ENCODE results near the gene KCNMA1. TPM values are rescaled to one million over a fixed set of nuclear protein-coding genes. Genes with fewer than 3 reads are reported as not detected.

KCNMA1 gene
- total and polyA plus RNA-seq, 7 donors: 15.3 to 427 (median 256) TPM

DNA sequence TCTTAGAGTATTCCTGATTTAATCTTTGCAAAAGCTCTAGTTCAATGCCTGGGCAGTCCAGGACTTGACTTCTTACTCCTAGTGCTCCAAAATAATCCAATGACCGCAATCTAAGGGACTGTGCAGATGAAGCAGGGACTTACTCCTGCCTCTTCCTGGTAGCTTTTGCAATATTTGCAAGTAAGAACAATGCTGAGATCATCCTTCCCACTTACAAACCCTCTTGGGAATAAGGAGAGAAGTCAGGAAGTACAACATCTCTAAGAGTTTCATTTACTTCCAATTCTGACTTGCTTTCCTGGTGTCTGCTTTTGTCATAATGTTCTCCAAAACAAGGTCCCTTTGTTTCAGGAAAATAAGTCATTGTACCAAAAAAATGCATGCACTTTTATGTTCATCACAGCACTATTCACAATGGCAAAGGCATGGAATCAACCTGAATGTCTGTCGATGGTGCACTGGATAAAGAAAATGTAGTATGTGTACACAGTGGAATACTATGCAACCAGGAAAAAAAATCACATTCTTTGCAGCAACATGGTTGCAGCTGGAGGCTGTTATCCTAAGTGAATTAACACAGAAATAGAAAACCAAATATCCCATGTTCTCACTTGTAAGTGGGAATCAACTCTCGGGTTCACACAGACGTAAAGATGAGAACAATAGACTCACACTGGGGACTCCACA, 7.1 kb upstream of the KCNMA1 start:
- H3K9me3 ChIP-seq: no peaks in the 10 kb centered on the region
- WGBS, 2 donors: 93 to 98% methylated on average over 4 of the region's 4 CpGs
- H3K27me3 ChIP-seq: no peaks in the 10 kb centered on the region
- H3K4me3 ChIP-seq: no peak overlapping the region
- H3K36me3 ChIP-seq: no peaks in the 10 kb centered on the region
- peaks cover 0 to 22% (median 18%) of the 10 kb centered on the region in 4 donors for H3K4me1 ChIP-seq
- TF ChIP-seq, protein P1, sequence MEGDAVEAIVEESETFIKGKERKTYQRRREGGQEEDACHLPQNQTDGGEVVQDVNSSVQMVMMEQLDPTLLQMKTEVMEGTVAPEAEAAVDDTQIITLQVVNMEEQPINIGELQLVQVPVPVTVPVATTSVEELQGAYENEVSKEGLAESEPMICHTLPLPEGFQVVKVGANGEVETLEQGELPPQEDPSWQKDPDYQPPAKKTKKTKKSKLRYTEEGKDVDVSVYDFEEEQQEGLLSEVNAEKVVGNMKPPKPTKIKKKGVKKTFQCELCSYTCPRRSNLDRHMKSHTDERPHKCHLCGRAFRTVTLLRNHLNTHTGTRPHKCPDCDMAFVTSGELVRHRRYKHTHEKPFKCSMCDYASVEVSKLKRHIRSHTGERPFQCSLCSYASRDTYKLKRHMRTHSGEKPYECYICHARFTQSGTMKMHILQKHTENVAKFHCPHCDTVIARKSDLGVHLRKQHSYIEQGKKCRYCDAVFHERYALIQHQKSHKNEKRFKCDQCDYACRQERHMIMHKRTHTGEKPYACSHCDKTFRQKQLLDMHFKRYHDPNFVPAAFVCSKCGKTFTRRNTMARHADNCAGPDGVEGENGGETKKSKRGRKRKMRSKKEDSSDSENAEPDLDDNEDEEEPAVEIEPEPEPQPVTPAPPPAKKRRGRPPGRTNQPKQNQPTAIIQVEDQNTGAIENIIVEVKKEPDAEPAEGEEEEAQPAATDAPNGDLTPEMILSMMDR (IDR thresholded peaks at IDR 0.05): no peak
- no peak for TF ChIP-seq POLR2AphosphoS5 (IDR thresholded peaks at IDR 0.05)
- TF ChIP-seq POLR2A (IDR thresholded peaks at IDR 0.05): no peak
- DNase-seq: no peak
- H3K27ac ChIP-seq: no peak overlapping the region
- intact Hi-C loops (cut with DNase I): loop anchor here (5.0 kb wide), 1 partner anchor 63 kb away; no protein-coding TSS in a partner anchor

DNA sequence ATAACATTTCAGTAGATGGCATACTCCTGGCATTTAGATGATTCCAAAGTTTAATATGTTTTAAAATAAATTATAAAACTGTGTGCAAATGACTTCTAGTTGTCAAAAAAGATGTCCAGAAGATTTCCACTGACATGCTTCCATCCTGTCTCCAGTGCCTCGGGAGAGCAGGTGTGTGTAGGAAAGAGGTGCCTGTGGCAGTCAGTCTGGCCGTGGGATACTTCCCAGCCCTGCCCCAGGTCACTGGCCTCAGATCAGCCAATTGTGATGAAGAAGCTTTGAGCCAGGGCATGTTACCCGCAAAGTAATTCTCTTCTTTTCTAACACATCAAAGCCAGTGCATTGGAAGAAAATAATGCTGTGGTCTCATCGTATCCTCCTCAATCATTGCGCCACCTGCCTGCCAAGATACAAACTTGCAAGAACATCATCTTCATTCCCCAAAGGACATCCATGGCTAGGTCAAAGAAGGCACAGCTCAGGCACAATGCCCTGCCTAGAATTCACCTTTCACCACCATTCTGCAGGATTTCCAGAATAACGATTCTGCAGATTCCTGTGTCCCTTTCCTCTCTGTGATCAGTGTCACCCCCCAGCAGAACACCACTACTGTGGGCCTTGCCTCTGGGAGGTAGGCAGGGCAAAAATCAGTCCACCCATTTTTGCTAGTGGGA, 6.3 kb upstream of the KCNMA1 start:
- TF ChIP-seq, protein P1 (IDR thresholded peaks at IDR 0.05): peak in 3 of 4 experiments; percentile 42 to 46 (median 45)
- no peak for TF ChIP-seq POLR2AphosphoS5 (IDR thresholded peaks at IDR 0.05)
- Histone ChIP-seq H3K27ac (no peak overlapping the region), H3K36me3 (no peaks in the 10 kb centered on the region), H3K27me3 (no peaks in the 10 kb centered on the region), H3K9me3 (no peaks in the 10 kb centered on the region), H3K4me3 (no peak overlapping the region), H3K4me1 (peaks cover 0 to 29% (median 26%) of the 10 kb centered on the region in 4 donors)
- intact Hi-C loops (cut with DNase I): no loop called here
- DNase-seq: no peak
- 25 to 38% methylated on average over 6 of the region's 6 CpGs for WGBS, 2 donors

DNA sequence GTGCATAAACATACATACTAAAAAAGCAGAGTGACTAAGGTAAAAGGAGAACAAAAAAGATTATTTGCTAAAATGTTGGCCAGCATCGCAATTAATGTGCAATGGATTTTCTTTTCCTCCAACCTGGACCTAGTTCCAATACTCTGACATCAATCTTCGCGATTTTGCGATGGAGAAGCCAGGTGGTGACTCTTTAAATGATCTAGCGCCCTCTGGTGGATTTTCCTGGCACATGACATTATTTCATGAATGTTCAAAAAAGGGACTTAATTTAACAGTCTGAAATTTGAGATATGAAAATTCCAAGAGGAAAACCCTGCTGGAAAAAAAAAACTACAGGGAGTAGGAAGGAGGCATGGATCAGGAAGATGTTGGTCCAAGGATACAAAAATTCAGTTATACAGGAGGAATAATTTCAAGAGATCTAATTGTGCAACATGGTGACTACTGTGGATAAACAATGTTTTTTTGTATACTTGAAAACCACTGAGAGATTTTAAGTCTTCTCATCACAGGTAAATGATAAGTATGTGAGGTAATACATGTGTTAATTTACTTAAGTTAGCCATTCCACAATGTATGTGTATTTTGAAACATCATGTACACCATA, 4.3 kb upstream of the KCNMA1 start:
- Histone ChIP-seq H3K27ac (peak overlapping the region in 2 of 4 donors; percentile 19 to 93), H3K4me3 (no peak overlapping the region), H3K4me1 (peaks cover 0 to 36% (median 33%) of the 10 kb centered on the region in 4 donors), H3K36me3 (no peaks in the 10 kb centered on the region), H3K27me3 (peaks cover 0 to 5% (median 0%) of the 10 kb centered on the region in 3 donors), H3K9me3 (no peaks in the 10 kb centered on the region)
- intact Hi-C loops (cut with DNase I): loop anchor here (2.0 kb wide), 2 partner anchors 249 to 477 kb away; no protein-coding TSS in a partner anchor
- TF ChIP-seq, protein P1 (IDR thresholded peaks at IDR 0.05): peak; percentile 79 to 89 (median 80)
- TF ChIP-seq POLR2AphosphoS5 (IDR thresholded peaks at IDR 0.05) (peak in 1 of 4 donors; percentile 16), POLR2A (IDR thresholded peaks at IDR 0.05) (no peak)
- peak; percentile 81 for DNase-seq
- 1% methylated on average over 5 of the region's 5 CpGs for WGBS, 2 donors

DNA sequence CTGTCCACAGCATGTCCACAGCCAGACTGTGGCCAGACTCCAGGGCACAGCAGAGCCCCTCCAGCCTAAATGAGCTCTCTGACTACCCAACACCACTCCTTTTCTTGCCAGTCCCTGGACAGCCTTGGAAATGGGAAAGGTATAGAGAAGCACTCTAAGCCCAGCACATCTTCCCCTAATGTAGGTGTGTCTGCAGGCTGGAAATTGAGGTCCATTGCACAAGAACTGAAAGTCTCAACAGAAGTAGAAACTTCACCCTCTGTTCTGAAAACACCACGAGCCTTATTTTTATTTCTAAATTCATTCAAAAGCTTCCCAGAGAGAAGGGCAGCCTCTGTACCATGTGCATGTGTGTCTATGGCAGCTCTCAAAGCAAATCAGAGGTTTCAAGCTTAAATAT, 3.7 kb upstream of the KCNMA1 start:
- no peaks in the 10 kb centered on the region for H3K9me3 ChIP-seq
- intact Hi-C loops (cut with DNase I): loop anchor here (2.0 kb wide), 2 partner anchors 249 to 477 kb away; no protein-coding TSS in a partner anchor
- H3K4me3 ChIP-seq: no peak overlapping the region
- DNase-seq: no peak
- peaks cover 0 to 40% (median 33%) of the 10 kb centered on the region in 4 donors for H3K4me1 ChIP-seq
- H3K27me3 ChIP-seq: peaks cover 0 to 8% (median 0%) of the 10 kb centered on the region in 3 donors
- TF ChIP-seq EP300 (IDR thresholded peaks at IDR 0.05) (no peak), POLR2A (IDR thresholded peaks at IDR 0.05) (no peak), POLR2AphosphoS5 (IDR thresholded peaks at IDR 0.05) (no peak)
- TF ChIP-seq, protein P1 (IDR thresholded peaks at IDR 0.05): no peak
- H3K36me3 ChIP-seq: no peaks in the 10 kb centered on the region
- WGBS, 2 donors: 17 to 38% methylated on average over 1 of the region's 1 CpG
- H3K27ac ChIP-seq: peak overlapping the region in 2 of 4 donors; percentile 19 to 93
